C4-2B (cell line): ENCODE measurements around the gene LEMD3.
"Not testable (repeated sequence)": the region's sequence is repeated elsewhere in the genome, so short reads cannot be mapped to it uniquely, and the experiment has no call there.

ENCODE experiments used
- H3K27ac ChIP-seq: fragments of 450-650 bp; 2 replicates; pipeline ENCODE4 v1.5.1; 2017
- CTCF ChIP-seq: fragments of 450-650 bp; conservative IDR thresholded peaks from 2 replicates; pipeline ENCODE4 v1.5.1; 2017; ENCODE audit warnings: mild to moderate bottlenecking
- ZFX ChIP-seq: fragments of 450-650 bp; IDR thresholded peaks from 2 replicates; pipeline ENCODE4 v1.6.1; 2017

The LEMD3 gene

GRCh38 chr12:65279369-65280112, 110.2 kb downstream of the LEMD3 start:
- TF ChIP-seq ZFX (no peak), CTCF (no peak)

GRCh38 chr12:65280306-65280705, 110.9 kb downstream of the LEMD3 start:
- H3K27ac ChIP-seq: no peak overlapping the region
- no peak for TF ChIP-seq CTCF

More at GRCh38 chr12:65279369-65280112, 110.2 kb downstream of the LEMD3 start:
- peak overlapping the region; percentile 8; the same call in 1 of the 2 replicates for H3K27ac ChIP-seq

GRCh38 chr12:65282840-65283239, 113.5 kb downstream of the LEMD3 start:
- peak; percentile 34 for TF ChIP-seq CTCF
- TF ChIP-seq ZFX: no peak
- H3K27ac ChIP-seq: no peak overlapping the region

GRCh38 chr12:65285532-65285931, 116.1 kb downstream of the LEMD3 start:
- H3K27ac ChIP-seq: not testable (repeated sequence)

GRCh38 chr12:65287426-65287825, 118.0 kb downstream of the LEMD3 start:
- H3K27ac ChIP-seq: no peak overlapping the region
- no peak for TF ChIP-seq CTCF
- no peak for TF ChIP-seq ZFX

- TF ChIP-seq CTCF (no peak), ZFX (no peak)
Observed at GRCh38 chr12:65292241-65292640, 122.9 kb downstream of the LEMD3 start.

GRCh38 chr12:65293735-65294134, 124.4 kb downstream of the LEMD3 start:
- TF ChIP-seq ZFX (no peak), CTCF (no peak)
- no peak overlapping the region for H3K27ac ChIP-seq

More at GRCh38 chr12:65292241-65292640, 122.9 kb downstream of the LEMD3 start:
- no peak overlapping the region for H3K27ac ChIP-seq
